ENCODE results near the gene HOXA5. TPM values are rescaled to one million over a fixed set of nuclear protein-coding genes. Genes with fewer than 3 reads are reported as not detected.

The HOXA5 gene
- total and polyA plus RNA-seq, 2 of the 8 experiments (the other 6 are each of a cell fraction or from before 2014, with no cell fraction given), result not detected

DNA sequence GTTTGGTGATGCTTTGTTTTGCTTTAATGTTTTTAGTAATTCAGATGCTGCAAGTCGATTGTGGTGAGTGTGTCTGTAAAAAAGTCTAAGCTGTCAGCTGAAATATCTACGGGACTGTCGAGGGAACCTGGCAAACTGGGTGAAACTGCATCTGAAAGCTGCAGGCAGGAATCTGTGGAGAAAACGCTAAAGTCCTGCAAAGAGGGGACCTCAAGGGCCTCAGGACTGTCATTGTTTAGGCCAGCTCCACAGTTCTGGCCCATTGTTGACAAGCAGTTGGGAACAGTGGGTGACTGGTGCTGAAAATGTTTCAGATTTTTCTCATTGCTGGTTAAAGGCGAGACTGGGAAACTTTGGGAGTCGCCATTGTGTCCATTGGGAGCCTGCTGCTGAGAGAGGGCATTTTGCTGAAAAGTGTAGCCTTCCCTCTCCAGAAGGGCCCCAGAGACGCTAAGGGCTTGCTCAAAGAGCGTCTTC lies 42.7 kb downstream of the HOXA5 start:
- Histone ChIP-seq H3K4me1 (replicated peaks in 1 of 4; ENCODE audit: control insufficient read depth in 3 of 4, insufficient read depth in 4 of 4, low read length in 3 of 4) (peaks cover 0 to 19% (median 9%) of the 10 kb centered on the region in 4 experiments; a peak in 6 of 7 replicates), H3K9ac (replicated peaks in 1 of 4; ENCODE audit: extremely low read depth in 1 of 4, low read depth in 3 of 4, low read length in 3 of 4) (no peak overlapping the region), H3K4me2 (ENCODE audit: insufficient read depth in 1 of 2, low read depth in 2 of 2, low read length in 2 of 2) (peak overlapping the region; percentile 44 to 69), H2BK5ac (ENCODE audit: low read depth, low read length) (no peak overlapping the region; the same call in 1 of the 2 replicates), H3K79me1 (ENCODE audit: low read depth, low read length) (no peaks in the 10 kb centered on the region), H2BK20ac (ENCODE audit: low read length) (no peak overlapping the region), H3K27me3 (replicated peaks in 1 of 4; ENCODE audit: control insufficient read depth in 3 of 4, extremely low read depth in 1 of 4, insufficient read depth in 3 of 4, low read length in 3 of 4) (peaks cover 95 to 100% (median 99%) of the 10 kb centered on the region in 4 experiments), H3K23me2 (ENCODE audit: low read depth, low read length) (peaks cover 6% of the 10 kb centered on the region; the same call in 1 of the 2 replicates), H3K4me3 (ENCODE audit: extremely low read depth in 1 of 4, insufficient read depth in 2 of 4, low read depth in 3 of 4, low read length in 4 of 4) (peak overlapping the region in 2 of 4 experiments; percentile 5 to 37; a peak in 2 of 8 replicates), H4K20me1 (replicated peaks in 1 of 2; ENCODE audit: control insufficient read depth in 1 of 2, insufficient read depth in 2 of 2, low read length in 2 of 2) (peaks cover 20 to 39% of the 10 kb centered on the region in 2 experiments), H4K5ac (ENCODE audit: insufficient read length, low read depth, low read length) (no peak overlapping the region), H3K23ac (ENCODE audit: insufficient read length) (no peak overlapping the region), H2BK15ac (ENCODE audit: low read length) (peak overlapping the region; percentile 48; the same call in 1 of the 2 replicates), H3K79me2 (ENCODE audit: control insufficient read depth in 1 of 2, insufficient read depth in 2 of 2, low read length in 2 of 2) (no peaks in the 10 kb centered on the region), H4K91ac (replicated peaks; ENCODE audit: insufficient read length, low read length) (no peak overlapping the region), H4K8ac (ENCODE audit: extremely low read depth, insufficient read depth, low read length) (no peak overlapping the region), H2BK120ac (replicated peaks; ENCODE audit: low read depth, low read length) (no peak overlapping the region), H2AK5ac (ENCODE audit: low read depth, low read length) (no peak overlapping the region), H3K9me3 (ENCODE audit: insufficient read depth in 2 of 2, low read depth in 1 of 2, low read length in 1 of 2) (no peaks in the 10 kb centered on the region), H3K27ac (ENCODE audit: low read depth, low read length) (no peak overlapping the region), H3K14ac (ENCODE audit: insufficient read length) (no peak overlapping the region), H2AFZ (ENCODE audit: low read length) (no peak overlapping the region), H2BK12ac (ENCODE audit: low read depth, low read length) (no peak overlapping the region; the same call in 1 of the 2 replicates), H3K36me3 (ENCODE audit: control insufficient read depth in 2 of 4, insufficient read depth in 4 of 4, low read length in 3 of 4) (peaks cover 0 to 11% (median 0%) of the 10 kb centered on the region in 4 experiments; a peak in 1 of 8 replicates), H3K18ac (ENCODE audit: extremely low read depth, low read length) (no peak overlapping the region), H3K4ac (replicated peaks; ENCODE audit: insufficient read length, low read depth, low read length) (no peak overlapping the region), H3K56ac (replicated peaks; ENCODE audit: insufficient read length, low read depth, low read length) (no peak overlapping the region)
- 4% methylated on average over 8 of the region's 8 CpGs; no CpG with 5 or more reads in 1 of the 2 experiments for WGBS, 2 experiments (ENCODE audit: extremely low coverage in 1 of 2, insufficient coverage in 1 of 2, insufficient read length in 1 of 2, insufficient replicate concordance in 2 of 2, low coverage in 1 of 2, low lambda C conversion rate in 2 of 2, missing lambda C conversion rate in 1 of 2)
- CTCF ChIA-PET (ENCODE audit: partially characterized antibody), result interaction anchor here (1.1 to 12.1 kb wide), 3 partner anchors 8 to 45 kb away, joined by 3 to 123 read pairs (median 4); partner anchors contain the start of genes HOXA5 and HOXA6
- no peak for FAIRE-seq
- TF ChIP-seq KDM4A (IDR thresholded peaks at IDR 0.05; ENCODE audit: low read depth, low read length, severe bottlenecking) (peak; percentile 9), YY1 (IDR thresholded peaks at IDR 0.05; ENCODE audit: low read depth, low read length) (peak; percentile 34; the same call in 1 of the 2 replicates), SRF (IDR thresholded peaks at IDR 0.05; ENCODE audit: low read depth, low read length) (no peak), RNF2 (IDR thresholded peaks at IDR 0.05; ENCODE audit: borderline replicate concordance, low read depth, low read length, missing control alignments, poor library complexity, severe bottlenecking) (peak; percentile 75), CTBP2 (IDR thresholded peaks at IDR 0.05; ENCODE audit: borderline replicate concordance, insufficient read depth, insufficient read length, low read length) (peak; percentile 81), SP1 (IDR thresholded peaks at IDR 0.05; ENCODE audit: low read depth, low read length) (peak; percentile 43; the same call in 1 of the 2 replicates), TAF1 (IDR thresholded peaks at IDR 0.05; ENCODE audit: low read depth, low read length) (no peak), JUND (IDR thresholded peaks at IDR 0.05; ENCODE audit: low read length) (no peak)
- TF ChIP-seq, protein P1, sequence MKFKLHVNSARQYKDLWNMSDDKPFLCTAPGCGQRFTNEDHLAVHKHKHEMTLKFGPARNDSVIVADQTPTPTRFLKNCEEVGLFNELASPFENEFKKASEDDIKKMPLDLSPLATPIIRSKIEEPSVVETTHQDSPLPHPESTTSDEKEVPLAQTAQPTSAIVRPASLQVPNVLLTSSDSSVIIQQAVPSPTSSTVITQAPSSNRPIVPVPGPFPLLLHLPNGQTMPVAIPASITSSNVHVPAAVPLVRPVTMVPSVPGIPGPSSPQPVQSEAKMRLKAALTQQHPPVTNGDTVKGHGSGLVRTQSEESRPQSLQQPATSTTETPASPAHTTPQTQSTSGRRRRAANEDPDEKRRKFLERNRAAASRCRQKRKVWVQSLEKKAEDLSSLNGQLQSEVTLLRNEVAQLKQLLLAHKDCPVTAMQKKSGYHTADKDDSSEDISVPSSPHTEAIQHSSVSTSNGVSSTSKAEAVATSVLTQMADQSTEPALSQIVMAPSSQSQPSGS (IDR thresholded peaks at IDR 0.05; ENCODE audit: low read length), result peak; percentile 55; the same call in 1 of the 2 replicates
- POLR2A ChIA-PET (ENCODE audit: partially characterized antibody), result interaction anchor here (1.2 kb wide), 1 partner anchor 10 kb away, joined by 3 read pairs; no protein-coding TSS in a partner anchor
- no peak for DNase-seq (ENCODE audit: low read depth in 1 of 2, low spot score in 2 of 2)
